ENCODE results near the gene TOP2B.

Gene TOP2B, protein sequence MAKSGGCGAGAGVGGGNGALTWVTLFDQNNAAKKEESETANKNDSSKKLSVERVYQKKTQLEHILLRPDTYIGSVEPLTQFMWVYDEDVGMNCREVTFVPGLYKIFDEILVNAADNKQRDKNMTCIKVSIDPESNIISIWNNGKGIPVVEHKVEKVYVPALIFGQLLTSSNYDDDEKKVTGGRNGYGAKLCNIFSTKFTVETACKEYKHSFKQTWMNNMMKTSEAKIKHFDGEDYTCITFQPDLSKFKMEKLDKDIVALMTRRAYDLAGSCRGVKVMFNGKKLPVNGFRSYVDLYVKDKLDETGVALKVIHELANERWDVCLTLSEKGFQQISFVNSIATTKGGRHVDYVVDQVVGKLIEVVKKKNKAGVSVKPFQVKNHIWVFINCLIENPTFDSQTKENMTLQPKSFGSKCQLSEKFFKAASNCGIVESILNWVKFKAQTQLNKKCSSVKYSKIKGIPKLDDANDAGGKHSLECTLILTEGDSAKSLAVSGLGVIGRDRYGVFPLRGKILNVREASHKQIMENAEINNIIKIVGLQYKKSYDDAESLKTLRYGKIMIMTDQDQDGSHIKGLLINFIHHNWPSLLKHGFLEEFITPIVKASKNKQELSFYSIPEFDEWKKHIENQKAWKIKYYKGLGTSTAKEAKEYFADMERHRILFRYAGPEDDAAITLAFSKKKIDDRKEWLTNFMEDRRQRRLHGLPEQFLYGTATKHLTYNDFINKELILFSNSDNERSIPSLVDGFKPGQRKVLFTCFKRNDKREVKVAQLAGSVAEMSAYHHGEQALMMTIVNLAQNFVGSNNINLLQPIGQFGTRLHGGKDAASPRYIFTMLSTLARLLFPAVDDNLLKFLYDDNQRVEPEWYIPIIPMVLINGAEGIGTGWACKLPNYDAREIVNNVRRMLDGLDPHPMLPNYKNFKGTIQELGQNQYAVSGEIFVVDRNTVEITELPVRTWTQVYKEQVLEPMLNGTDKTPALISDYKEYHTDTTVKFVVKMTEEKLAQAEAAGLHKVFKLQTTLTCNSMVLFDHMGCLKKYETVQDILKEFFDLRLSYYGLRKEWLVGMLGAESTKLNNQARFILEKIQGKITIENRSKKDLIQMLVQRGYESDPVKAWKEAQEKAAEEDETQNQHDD (N-terminal part only)

DNA sequence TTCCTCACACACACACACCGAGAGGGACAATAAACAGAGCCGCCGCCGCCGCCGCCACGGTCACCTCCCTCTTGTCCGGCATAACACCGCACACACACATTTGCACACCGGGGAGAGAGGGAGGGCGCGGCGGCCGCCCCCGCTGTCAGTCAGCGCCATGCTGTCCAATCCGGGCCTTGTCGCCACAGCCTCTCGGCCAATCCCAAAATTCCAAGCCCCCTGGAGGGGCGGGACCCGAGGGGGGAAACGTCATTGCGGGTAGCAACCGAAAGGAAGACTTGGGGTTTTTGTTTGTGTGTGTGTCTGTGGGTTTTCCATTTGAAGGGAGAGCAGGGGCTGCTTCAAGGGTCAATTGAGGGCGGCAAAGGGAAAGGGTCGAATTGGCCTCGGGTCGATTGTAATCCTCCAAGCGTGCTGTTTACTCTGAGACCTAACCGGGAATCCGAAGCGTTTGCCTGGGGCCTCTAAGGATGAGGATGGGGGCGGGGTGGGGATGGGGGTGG, at the start of gene TOP2B:
TOP2B (minus strand) TSS at position 96 of the 503 bp plus-strand sequence. CDS start 610 bp downstream, outside the sequence.
- DNase-seq: peak; percentile 92

DNA sequence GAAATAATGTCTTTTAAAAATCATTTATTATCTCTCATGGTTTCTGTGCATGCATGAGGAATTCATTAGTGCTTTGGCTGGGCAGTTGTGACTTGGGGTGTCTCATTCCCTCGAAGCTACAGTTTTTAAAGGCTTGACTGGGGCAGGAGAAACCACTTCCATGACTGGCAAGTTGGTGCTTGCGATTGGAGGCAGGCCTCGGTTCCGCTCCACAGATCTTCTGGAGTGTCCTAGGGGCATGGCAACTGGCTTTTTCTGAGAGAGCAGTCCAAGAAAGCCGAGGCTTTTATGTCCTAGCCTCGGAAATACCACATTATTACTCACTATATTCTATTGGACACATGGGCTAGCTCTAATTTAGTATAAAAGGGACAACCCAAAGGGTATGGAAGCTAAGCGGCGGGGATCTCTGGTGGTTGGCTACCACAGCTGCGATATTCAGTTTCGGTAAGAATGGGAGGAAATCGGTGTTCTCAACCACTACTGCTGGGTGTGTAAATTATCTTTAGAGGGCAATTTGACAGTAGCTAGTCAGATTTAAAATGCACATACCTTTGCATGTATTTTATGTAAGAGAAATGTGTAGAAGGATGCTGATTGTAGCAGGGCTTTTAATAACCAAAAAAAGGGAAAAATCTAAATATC, 48.8 kb upstream of the TOP2B start:
- no peak for DNase-seq

DNA sequence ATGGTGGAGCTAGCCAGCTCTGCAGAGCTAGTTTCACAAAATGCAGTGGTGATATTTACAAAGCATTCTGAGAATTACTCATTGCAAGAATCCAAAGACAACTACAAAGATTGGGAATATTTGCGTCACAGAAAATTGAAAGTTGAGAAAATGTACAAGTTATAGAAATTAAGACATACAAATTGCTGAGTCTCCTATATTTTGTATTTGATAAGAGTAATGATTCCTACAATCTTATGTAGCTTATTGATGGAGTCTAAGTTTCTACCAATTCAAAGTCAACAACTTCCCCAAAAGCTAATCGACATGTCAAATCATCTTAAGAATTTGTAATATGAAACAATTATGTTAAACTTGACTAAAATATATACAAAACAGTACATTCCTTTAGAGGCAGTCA, 46.4 kb upstream of the TOP2B start:
- DNase-seq: no peak

DNA sequence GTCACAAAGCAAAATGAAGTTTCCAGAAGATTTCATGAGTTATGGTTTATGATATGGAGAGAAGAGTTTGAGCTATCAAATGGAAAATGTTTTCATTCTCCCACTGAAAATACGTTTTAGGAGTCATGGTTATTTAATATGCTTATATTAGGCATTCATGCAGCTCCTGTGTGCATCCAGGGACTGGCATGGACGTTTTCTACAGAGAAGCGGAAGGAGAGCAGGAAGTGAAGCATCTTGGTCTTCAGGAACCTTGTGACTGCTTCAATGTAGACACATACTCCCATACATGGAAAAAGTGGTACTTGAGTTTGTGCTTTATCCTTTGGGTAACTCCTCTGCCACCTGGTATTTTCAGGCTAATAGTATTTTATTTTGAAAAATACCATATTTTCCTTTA, 43.3 kb upstream of the TOP2B start:
- DNase-seq: no peak

DNA sequence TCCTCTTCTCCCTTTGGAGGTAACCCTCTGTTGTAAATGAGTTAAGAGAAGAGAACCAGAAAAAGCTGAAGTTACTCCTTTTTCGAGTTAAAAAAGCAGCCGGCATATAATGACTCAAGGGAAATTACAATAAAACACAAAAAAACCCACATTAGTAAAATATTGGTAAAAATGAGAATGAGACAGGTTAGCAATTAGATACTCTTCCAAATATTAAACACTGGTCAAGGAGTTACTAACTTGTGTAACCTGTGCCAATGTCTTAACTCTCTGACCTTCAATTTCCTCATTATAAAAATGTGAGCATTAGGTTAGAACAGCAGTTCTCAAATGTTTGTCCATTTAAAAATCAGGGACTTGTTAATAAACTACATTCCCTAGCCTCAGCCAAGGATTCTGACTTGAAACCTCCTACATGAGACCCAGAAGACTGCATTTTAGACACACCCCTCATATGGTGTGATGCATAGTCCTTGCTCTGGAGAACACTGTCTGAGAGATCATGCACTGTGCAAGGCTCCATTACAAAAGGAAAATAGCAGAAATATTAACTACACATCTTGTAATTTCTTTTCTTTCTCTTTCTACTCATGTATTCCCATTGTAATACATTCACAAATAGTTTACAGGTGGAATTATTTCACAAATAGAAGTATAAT, 42.7 kb upstream of the TOP2B start:
- no peak for DNase-seq

DNA sequence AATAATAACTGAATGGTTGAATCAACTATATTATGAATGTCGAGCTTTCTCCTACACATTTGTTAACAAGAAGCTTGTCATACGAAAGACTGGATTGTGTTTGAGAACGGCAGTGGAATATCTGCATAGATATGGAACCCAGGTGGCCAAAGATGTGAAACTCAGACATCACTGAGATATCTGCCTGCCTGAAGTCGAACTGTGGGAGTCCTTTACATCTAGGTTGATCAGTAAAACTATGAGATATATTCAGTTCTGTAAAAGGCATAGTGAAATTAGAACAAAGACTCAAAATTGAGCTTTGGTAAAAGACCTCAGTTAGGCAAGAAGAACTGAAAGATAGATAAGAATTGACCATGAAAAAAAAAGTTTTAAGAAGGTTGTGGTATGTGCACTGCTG, 41.5 kb upstream of the TOP2B start:
- DNase-seq: no peak

DNA sequence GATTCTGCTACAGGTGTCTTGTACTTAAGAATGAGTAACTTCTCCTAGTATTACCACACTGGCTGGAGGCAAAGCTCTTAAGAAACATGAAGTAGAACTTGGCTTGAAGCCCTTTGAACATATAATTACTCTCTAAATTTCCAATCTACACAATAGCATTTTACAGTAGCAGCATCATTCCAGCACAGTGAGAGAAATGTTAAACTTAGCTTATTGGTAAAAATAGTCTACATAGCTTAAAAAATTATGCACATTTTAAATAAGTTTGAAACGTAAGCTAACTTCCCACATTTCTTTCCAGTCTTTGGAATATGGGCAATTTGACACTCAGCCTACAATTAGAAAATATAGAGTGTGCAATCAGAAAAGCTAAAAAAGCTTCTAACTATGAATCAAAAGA, 32.8 kb upstream of the TOP2B start:
- no peak for DNase-seq

DNA sequence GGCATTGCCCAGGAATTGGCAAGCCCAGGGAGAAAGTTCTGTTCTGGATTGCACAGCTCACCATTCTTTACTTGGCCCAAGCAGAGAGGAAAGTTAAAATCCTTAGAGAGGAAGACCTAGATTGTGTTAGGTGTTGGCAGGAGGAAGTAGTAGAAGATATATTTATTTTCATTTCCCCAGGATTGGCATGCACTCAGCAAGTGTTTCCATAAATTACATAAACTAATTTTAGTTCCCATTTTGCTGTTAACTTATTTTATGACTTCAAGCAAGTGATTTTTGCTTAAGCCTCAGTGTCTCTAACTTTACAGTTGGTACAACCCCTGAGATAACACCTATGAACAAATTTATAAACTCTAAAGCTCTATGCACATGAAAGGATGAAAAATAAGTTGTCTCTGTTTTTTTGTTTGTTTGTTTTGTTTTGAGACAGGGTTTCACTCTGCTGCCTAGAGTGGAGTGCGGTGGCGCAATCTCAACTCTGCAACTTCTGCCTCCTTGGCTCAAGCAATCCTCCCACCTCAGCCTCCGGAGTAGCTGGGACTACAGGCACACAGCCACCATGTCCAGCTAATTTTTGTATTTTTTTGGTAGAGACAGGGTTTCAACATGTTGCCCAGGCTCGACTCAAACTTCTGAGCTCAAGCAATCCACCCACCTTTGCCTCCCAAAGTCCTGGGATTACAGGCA, 31.2 kb upstream of the TOP2B start:
- DNase-seq: no peak

DNA sequence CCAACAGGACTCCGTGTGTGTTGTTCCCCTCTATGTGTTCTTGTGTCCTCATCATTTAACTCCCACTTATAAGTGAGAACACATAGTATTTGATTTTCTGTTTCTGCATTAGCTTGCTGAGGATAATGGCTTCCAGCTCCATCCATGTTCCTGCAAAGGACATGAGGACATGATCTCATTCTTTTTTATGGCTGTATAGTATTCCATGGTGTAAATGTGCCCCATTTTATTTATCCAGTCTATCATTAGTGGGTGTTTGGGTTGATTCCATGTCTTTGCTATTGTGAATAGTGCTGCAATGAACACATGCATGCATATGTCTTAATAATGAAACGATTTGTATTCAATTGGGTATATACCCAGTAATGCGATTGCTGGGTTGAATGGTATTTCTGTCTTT, 28.5 kb upstream of the TOP2B start:
- DNase-seq: no peak

DNA sequence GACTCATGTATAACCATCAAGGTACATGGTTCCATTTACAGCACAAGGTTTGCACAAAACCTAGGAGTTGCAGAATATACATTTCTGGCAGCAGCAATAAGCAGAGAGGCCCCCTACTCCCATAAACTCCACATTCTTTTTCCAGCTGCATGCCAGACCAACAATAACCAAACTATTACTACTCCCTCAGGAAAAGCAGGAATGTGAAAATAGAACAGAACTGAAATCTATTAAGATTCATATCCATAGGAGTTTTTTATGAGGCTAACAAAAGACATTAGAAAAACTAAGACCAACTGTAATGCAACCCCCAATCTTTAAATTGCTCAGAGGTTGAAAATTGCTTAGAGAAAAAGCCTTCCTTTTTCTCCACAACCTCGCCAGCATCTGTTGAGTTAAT, 27.6 kb upstream of the TOP2B start:
- DNase-seq: no peak

DNA sequence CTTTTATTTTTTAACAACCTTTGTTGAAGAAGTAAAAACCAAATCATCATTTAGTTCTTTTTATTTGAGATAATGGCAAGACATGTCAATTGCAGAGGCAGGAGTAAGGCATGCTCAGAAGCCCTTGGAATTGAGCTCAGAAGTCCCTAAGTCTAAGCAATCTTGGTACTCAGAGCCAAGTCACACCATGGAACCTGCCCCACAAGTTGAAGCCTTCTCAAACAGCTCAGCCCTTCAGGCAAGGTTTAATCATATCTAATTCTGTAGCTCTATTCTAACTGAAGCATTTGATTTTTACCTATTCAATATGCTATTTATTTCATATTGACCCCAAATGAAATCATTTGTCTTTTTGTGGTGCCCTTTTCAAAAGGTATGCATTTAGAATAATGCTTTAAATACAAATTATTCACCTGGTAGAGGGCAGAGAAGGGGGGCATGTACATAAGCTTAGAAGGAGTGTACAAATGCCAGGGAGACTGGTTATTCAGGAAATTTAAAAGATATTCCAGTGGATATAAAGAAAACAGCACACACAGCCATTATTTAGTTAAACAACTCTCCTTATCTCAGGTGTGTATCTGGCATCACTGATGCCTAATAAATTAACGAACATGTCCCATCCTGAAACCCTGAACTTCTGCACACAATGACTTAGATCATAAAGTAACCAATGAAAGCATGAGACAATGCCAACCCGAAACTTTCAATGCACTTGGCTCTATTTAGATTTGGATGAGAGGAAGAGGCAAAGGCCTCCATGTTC, 26.2 kb upstream of the TOP2B start:
- DNase-seq: no peak

DNA sequence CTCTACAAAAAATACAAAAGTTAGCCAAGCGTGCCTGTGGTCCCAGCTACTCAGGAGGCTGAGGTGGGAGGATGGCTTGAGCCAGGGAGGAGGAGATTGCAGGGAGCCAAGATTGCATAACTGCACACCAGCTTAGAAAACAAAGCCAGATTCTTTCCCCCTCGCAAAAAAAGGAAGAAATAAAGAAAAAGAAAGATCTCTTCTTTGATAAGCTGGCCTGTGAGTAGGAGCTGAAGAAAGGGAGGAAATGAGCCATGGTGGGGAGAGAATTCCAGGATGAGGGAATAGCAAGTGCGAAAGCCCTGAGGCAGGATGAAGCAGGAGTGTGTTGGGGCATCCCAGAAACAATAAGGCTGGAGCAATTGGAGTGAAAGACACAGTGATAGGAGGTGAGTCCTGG, 24.5 kb upstream of the TOP2B start:
- no peak for DNase-seq

DNA sequence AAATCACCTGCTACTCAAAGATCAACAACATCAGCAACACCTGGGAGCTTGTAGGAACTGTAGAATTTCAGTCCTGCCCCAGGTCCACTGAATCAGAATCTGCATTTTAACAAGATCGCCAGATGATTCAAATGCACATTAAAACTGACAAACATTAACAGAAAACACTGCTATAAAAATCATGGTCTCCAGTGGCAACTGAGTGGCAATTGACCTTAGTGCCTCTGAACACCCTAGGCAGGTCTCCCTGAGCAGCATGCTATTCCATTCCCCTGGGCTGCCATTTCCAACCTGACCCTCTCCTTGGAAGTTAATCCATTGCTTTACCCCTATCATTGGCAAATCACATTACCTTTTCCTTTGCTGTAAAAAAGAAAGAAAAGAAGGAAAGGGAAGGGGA, 23.0 kb upstream of the TOP2B start:
- DNase-seq: no peak

DNA sequence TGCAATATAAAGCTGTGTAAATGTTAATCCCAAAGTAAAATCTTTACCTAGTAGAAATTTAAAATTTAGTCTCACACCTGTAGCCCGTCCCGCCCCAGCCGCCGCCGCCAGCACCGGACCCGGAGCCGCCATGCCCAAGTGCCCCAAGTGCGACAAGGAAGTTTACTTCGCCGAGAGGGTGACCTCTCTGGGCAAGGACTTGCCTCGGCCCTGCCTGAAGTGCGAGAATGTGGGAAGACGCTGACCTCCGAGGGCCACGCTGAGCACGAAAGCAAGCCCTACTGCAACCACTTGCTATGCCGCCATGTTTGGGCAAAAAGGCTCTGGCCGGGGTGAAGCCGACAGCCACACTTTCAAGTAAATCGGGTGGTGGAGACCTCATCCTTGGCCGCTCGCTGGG, 22.1 kb upstream of the TOP2B start:
- DNase-seq: no peak

DNA sequence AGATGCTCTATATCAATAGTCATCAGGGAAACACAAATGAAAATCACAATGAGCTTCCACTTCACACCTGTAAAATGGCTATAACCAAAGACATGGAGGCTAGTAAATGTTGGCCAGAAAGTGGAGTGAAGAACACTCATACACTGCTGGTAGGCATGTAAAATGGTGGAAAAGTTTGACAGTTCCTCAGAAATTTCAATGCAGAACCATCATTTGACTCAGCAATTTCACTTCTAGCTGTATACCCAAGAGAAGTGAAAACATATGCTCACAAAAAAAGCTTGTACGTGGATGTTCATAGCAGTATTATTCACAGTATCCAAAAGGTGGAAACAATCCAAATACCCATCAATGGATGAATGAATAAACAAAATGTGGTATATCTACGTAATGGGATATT, 19.2 kb upstream of the TOP2B start:
- no peak for DNase-seq

DNA sequence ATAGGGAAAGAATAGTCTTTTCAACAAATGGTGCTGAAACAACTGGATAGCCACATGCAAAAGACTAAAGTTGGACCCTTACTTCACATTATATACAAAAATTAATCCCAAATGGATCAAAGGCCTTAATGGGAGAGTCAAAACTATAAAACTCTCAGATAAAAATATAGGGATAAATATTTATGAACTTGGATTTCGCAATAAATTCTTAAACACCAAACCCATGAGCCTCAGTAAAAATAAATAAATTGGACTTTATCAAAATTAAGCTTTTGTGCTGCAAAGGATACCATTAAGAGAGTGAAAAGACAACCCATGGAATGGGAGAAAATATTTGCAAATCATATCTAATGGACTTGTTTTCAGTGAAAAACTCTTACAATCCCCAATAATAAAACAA, 18.7 kb upstream of the TOP2B start:
- no peak for DNase-seq

DNA sequence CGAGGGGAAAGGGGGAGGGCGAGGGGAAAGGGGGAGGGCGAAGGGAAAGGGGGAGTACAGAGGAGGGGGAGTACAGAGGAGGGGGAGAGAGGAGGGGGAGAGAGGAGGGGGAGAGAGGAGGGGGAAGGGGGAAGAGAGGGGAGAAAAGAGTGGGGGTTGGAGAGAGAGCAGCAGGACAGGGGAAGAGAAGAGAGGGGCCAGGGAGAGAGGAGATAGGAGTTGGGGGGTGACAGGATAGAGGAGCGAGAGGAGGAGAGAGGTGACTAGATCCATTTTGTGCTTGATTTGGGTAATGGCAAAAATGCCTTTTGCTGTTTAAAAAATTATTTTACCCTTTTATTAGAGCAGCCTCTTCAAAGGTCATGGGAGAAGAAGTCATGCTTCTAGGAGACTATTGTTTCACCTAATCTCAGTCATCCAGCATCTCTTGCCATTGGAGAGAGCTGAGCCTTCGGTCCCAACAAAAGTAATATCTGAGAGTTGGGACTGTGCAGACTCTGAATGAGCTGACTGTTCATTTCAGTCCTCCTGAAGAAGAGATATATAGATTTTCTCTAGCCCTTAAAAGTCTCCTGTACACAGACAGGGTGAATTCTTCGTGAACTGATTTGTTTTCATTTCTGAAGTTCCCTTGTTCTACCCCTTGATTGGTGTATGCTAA, 15.1 kb upstream of the TOP2B start:
- no peak for DNase-seq

DNA sequence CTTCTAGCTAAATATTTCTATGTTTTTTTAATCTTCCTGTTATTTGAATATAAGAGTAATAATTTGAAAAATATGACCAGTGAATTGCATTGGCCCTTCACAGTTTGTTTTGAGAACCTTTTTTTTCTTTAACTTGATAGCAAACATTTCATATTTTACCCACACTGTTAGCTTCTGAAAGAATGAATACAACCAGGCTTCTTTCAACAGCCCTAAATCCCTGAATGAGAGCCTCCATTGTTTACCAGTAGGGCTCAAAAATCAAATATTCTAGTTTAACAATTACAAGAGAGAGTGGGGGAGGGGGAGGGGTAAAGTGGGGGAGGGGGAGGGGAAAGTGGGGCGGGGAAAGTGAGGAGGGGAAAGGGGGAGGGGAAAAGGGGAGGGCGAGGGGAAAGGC, 14.5 kb upstream of the TOP2B start:
- no peak for DNase-seq

DNA sequence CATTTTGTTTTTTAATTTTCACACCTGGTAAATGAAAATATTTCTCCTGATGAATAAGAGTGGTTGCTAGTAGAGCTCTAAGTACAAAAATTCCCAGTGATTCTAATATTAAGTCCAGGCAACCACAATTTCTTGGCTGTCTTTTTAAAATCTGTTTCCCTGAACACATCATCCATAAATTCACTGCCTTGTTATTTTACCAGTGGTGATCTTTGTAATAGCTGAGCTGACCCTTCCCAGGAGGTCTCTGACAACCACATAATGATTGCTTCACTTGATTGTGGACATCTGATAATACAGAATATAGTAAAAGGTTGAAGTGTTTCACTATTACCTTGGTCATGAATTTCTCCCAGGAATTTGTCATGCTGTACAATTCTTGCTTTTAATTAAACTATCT, 13.9 kb upstream of the TOP2B start:
- DNase-seq: no peak

DNA sequence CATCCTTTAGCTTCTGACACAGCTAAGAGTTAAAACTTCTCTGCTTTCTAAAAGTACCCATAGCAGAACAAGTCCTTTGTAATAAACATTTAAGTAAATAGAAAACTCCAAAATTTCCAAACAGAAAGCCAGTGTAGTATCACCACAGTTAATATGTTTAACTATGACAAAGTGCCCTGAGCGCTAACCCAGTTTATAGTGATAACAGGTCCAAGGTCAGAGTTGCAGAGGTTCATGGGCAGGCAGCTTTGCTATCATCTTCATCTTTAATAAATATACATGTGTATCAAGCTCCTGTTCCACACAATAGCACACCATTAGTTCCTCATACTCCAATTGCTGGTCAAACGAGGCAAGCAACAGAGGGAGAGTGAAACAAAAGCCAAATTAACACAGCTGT, 12.4 kb upstream of the TOP2B start:
- DNase-seq: no peak
